GM12878 (cell line): Measurements from ENCODE around the gene METAP2. TPM values are rescaled to one million over a fixed set of nuclear protein-coding genes. Genes with fewer than 3 reads are reported as not detected.

Source experiments
- ATAC-seq: fragments of 200-7000 bp; cut with Tn5 transposase; 3 replicates; pipeline ENCODE4 v1.9.1; 2020; ENCODE audit warnings: mild to moderate bottlenecking, moderate library complexity
- BruUV-seq: library from RNA; stranded (reverse); fragments of 400-500 nt; replicated peaks from 2 replicates; lab custom pipeline; 2021; lab: Mats Ljungman, UMichigan
- CTCF ChIA-PET: fragments of 300-600 bp; sonication (Branson Sonifier 250); formaldehyde crosslinking; extraction: SDS; loops from one replicate; lab custom pipeline; 2021; ENCODE audit warnings: inconsistent platforms; lab: Yijun Ruan, JAX
- POLR2A ChIA-PET: fragments of 350-600 bp; formaldehyde crosslinking; extraction: SDS; loops from one replicate; lab custom pipeline; 2021; ENCODE audit warnings: inconsistent platforms; lab: Charles Lee
- RAD21 ChIA-PET: fragments of 300-600 bp; sonication (Branson Sonifier 250); formaldehyde crosslinking; loops from one replicate; lab custom pipeline; 2023; ENCODE audit warnings: antibody characterized with exemption; ENCODE audit not compliant: unreplicated experiment; lab: Charles Lee
- SMC1A ChIA-PET: fragments of 300-600 bp; sonication (Branson Sonifier 250); formaldehyde crosslinking; loops from one replicate; lab custom pipeline; 2023; ENCODE audit not compliant: unreplicated experiment, uncharacterized antibody; lab: Charles Lee
- DNase-seq: peaks from one replicate; pipeline ENCODE4 v3.0.0-alpha.2; 2011; ENCODE audit warnings: low read depth, low spot score
- FAIRE-seq: peaks from 3 replicates; lab custom pipeline; 2011; peaks lifted over from hg19 to GRCh38; lab: Jason Lieb, UNC
- H2AFZ ChIP-seq: 2 replicates; pipeline ENCODE4 v1.6.0; 2011; ENCODE audit warnings: low read depth, low read length, control low read depth; ENCODE audit not compliant: control insufficient read depth
- H3K27ac ChIP-seq: 2 replicates; pipeline ENCODE4 v1.5.1; 2011; ENCODE audit warnings: control low read depth; ENCODE audit not compliant: control insufficient read depth, insufficient read depth
- H3K27me3 ChIP-seq, 2 experiments: replicated peaks in 1 of 2; 2 replicates each; pipeline versions ENCODE4 v1.6.0 to v1.6.1; 2011; ENCODE audit warnings: low read length in 1 of 2; ENCODE audit not compliant: control insufficient read depth in 2 of 2, insufficient read depth in 2 of 2
- H3K36me3 ChIP-seq, 2 experiments: 2 replicates each; pipeline ENCODE4 v1.5.1; 2011; ENCODE audit warnings: low read length in 1 of 2; ENCODE audit not compliant: control insufficient read depth in 2 of 2, insufficient read depth in 2 of 2
- H3K4me1 ChIP-seq: 2 replicates; pipeline ENCODE4 v1.6.1; 2011; ENCODE audit warnings: mild to moderate bottlenecking, low read length, moderate library complexity, mixed read lengths; ENCODE audit not compliant: control insufficient read depth, insufficient read depth
- H3K4me2 ChIP-seq: 2 replicates; pipeline ENCODE4 v1.6.0; 2011; ENCODE audit warnings: control low read depth; ENCODE audit not compliant: control insufficient read depth, insufficient read depth
- H3K4me3 ChIP-seq: fragments of 200-600 bp; sonication (generic); 2 replicates; pipeline ENCODE4 v1.5.1; 2016
- H3K79me2 ChIP-seq: 2 replicates; pipeline ENCODE4 v1.6.0; 2011; ENCODE audit warnings: low read length; ENCODE audit not compliant: control insufficient read depth, insufficient read depth
- H3K9ac ChIP-seq: 2 replicates; pipeline ENCODE4 v1.8.0; 2011; ENCODE audit warnings: low read length, control low read depth, mixed read lengths; ENCODE audit not compliant: control insufficient read depth, insufficient read depth
- H3K9me3 ChIP-seq: replicated peaks from 3 replicates; pipeline ENCODE4 v1.5.1; 2011; ENCODE audit warnings: mild to moderate bottlenecking, low read length; ENCODE audit not compliant: control insufficient read depth, insufficient read depth
- H4K20me1 ChIP-seq: 2 replicates; pipeline ENCODE4 v1.6.0; 2011; ENCODE audit not compliant: control insufficient read depth, insufficient read depth
- BCL3 ChIP-seq: IDR thresholded peaks from 2 replicates; pipeline ENCODE4 v1.6.1; 2011; ENCODE audit warnings: borderline replicate concordance, low read depth, mild to moderate bottlenecking, moderate library complexity, low read length; ENCODE audit not compliant: insufficient read depth, poor library complexity, severe bottlenecking
- CHD1 ChIP-seq: IDR thresholded peaks from 2 replicates; pipeline ENCODE4 v1.6.1; 2012; ENCODE audit warnings: low read depth, low read length, improper control_type of control experiment
- HDAC6 ChIP-seq: fragments of 200-600 bp; sonication (generic); IDR thresholded peaks from one replicate; pipeline ENCODE4 v1.8.0; 2017; ENCODE audit warnings: antibody characterized with exemption; ENCODE audit not compliant: unreplicated experiment
- IRF3 ChIP-seq: fragments of 450-650 bp; IDR thresholded peaks from 2 replicates; pipeline ENCODE4 v1.6.1; 2014; ENCODE audit warnings: mild to moderate bottlenecking
- KDM1A ChIP-seq: fragments of 200-600 bp; sonication (generic); IDR thresholded peaks from 2 replicates; pipeline ENCODE4 v1.6.1; 2016; ENCODE audit warnings: borderline replicate concordance
- NFIC ChIP-seq: IDR thresholded peaks from 2 replicates; pipeline ENCODE4 v1.6.1; 2012; ENCODE audit warnings: low read depth, mild to moderate bottlenecking, inconsistent platforms, low read length, moderate library complexity
- PAX8 ChIP-seq: fragments of 450-650 bp; IDR thresholded peaks from 2 replicates; pipeline ENCODE4 v1.6.1; 2017; ENCODE audit warnings: mild to moderate bottlenecking, moderate library complexity
- PML ChIP-seq: IDR thresholded peaks from 2 replicates; pipeline ENCODE4 v1.6.1; 2012; ENCODE audit warnings: low read length, inconsistent platforms
- POLR2AphosphoS5 ChIP-seq: IDR thresholded peaks from 2 replicates; pipeline ENCODE4 v1.6.1; 2011; ENCODE audit warnings: mild to moderate bottlenecking, low read length, inconsistent platforms
- SMAD5 ChIP-seq: IDR thresholded peaks from 2 replicates; pipeline ENCODE4 v1.6.1; 2016; ENCODE audit warnings: antibody characterized with exemption, low read depth
- SREBF1 ChIP-seq: IDR thresholded peaks from 2 replicates; pipeline ENCODE4 v1.6.1; 2012; ENCODE audit warnings: mild to moderate bottlenecking, low read length
- ZNF384 ChIP-seq: IDR thresholded peaks from 2 replicates; pipeline ENCODE4 v1.6.1; 2012; ENCODE audit warnings: low read depth, mild to moderate bottlenecking, low read length, improper control_type of control experiment, borderline replicate concordance
- WGBS: methylation state at CpG from one replicate; pipeline ENCODE4 v1.1.6; 2016; ENCODE audit warnings: low lambda C conversion rate; ENCODE audit not compliant: insufficient replicate concordance, insufficient coverage; ENCODE audit errors: missing lambda C conversion rate; 5-methylcytosine and 5-hydroxymethylcytosine counted together
- in situ Hi-C: fragments of 300-500 bp; cut with MboI; formaldehyde crosslinking; loops from 9 replicates; pipeline ENCODE4 v1.14.3; 2018; ENCODE audit warnings: mixed read lengths
- intact Hi-C: fragments of 100-400 bp; cut with micrococcal nuclease; formaldehyde crosslinking; loops from one replicate; pipeline ENCODE4 v1.14.2; 2022; ENCODE audit not compliant: unreplicated experiment
- polyA plus RNA-seq, 11 experiments: library from polyadenylated mRNA; depleted of rRNA in 4 of 11; unstranded in 6 of 11; stranded (reverse) in 5 of 11; fragments of >200 nt; fragmentation: Nextera tagmentation in 4 of 11; fragmentation: Illumina TruSeq in 1 of 11; extraction: Ambion mirVana in 4 of 11; extraction: Trizol in 1 of 11; gene quantifications; 1 replicate in 1 of 11; 2 replicates in 10 of 11; pipeline versions ENCODE4 v1.2.1 to v1.2.3, GENCODE V29; 2011 to 2016; ENCODE audit warnings: inconsistent platforms in 2 of 11, missing spikeins in 2 of 11, low read depth in 1 of 11
- total RNA-seq, 4 experiments: library from RNA; depleted of rRNA in 3 of 4; stranded (reverse); fragments of >200 nt in 3 of 4; fragmentation: Illumina TruSeq in 1 of 4; extraction: Trizol in 1 of 4; gene quantifications; 2 replicates each; pipeline versions ENCODE4 v1.2.1 to v1.2.3, GENCODE V29; 2013 to 2021

METAP2 gene
- total and polyA plus RNA-seq, 10 of the 15 experiments (the other 5 are each of a cell fraction or from before 2014, with no cell fraction given), result 50.7 to 132 (median 73.9) TPM

GRCh38 chr12:95505039-95505438 is 31.1 kb downstream of the METAP2 start (continued):
- TF ChIP-seq POLR2AphosphoS5, result no peak
- no peak for TF ChIP-seq CHD1
- TF ChIP-seq PAX8, result no peak
- no peak for TF ChIP-seq SMAD5
- TF ChIP-seq KDM1A, result no peak
- TF ChIP-seq BCL3, result no peak
- TF ChIP-seq, all 136 proteins: peak for 0

DNA sequence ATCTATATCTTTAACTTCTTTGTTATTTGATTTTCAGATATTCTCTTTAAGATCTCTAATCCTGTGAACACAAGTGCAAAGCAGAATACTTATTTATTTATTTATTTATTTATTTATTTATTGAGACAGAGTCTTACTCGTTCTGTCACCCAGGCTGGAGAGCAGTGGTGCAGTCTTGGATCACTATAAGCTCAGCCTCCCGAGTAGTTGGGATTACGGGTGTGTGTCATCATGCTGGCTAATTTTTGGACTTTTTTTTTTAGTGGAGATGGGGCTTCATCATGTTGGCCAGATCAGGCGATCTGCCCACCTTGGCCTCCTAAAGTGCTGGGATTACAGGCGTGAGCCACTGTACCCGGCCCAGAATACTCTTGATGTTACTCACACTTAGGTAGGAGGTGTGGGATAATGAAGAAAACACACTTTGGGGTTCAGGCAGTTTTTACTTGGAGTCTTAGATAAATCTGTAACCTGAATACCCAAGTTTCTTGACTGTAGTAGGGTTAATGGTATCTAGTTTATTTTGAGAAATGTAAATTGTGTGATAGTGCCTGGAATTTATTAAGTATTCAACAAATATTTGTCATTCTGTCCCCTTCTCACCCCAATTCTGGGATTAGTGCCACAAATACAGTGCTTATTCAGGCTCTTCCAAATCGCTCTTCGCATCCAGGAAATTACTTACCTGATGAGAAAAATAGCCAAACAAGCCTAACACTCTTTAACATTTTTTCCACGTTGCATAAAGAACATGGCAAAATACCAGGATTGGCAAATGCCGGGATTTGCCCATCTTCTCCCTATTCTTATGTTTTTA is 33.0 kb downstream of the METAP2 start:
- no peak overlapping the region for H3K27ac ChIP-seq
- intact Hi-C loops (no loop called here), in situ Hi-C loops (no loop called here)
- H3K9ac ChIP-seq, result no peak overlapping the region
- H2AFZ ChIP-seq, result no peak overlapping the region
- TF ChIP-seq SREBF1, result no peak
- TF ChIP-seq PML, result no peak
- no peak for TF ChIP-seq HDAC6
- no peak for TF ChIP-seq ZNF384
- TF ChIP-seq IRF3, result no peak
- TF ChIP-seq NFIC, result no peak
- H3K36me3 ChIP-seq, result peaks cover 7 to 19% of the 10 kb centered on the region in 2 experiments
- RAD21 ChIA-PET, result interaction anchor here (0.7 kb wide), 1 partner anchor 282 kb away, joined by 3 read pairs; no protein-coding TSS in a partner anchor
- no peaks in the 10 kb centered on the region; the same call in 1 of the 2 replicates for H3K79me2 ChIP-seq
- CTCF ChIA-PET, result interaction anchor here (0.6 kb wide), 1 partner anchor 164 kb away, joined by 4 read pairs; no protein-coding TSS in a partner anchor
- SMC1A ChIA-PET, result no interaction called here
- no peaks in the 10 kb centered on the region for H3K4me1 ChIP-seq
- no TSS peak for BruUV-seq
- H4K20me1 ChIP-seq, result no peaks in the 10 kb centered on the region
- no peak overlapping the region for H3K4me2 ChIP-seq
- 92% methylated on average over 10 of the region's 10 CpGs for WGBS
- POLR2A ChIA-PET, result no interaction called here
- FAIRE-seq (no peak), DNase-seq (no peak), ATAC-seq (no peak)
- H3K27me3 ChIP-seq, result no peaks in the 10 kb centered on the region
- no peaks in the 10 kb centered on the region for H3K9me3 ChIP-seq
- H3K4me3 ChIP-seq, result no peak overlapping the region
